A673 (cell line): ENCODE results near the gene NRAS.

Experiments
- CTCF ChIP-seq: fragments of 300-800, 200-600 bp; sonication (generic); conservative IDR thresholded peaks from 2 replicates; pipeline ENCODE4 v1.5.1; 2017; ENCODE audit warnings: low read depth, mild to moderate bottlenecking, antibody characterized with exemption, low read length, moderate library complexity, mixed read lengths
- EZH2 ChIP-seq: fragments of 200-600 bp; sonication (generic); IDR thresholded peaks from 2 replicates; pipeline ENCODE4 v1.6.1; 2017; ENCODE audit warnings: borderline replicate concordance, low read depth, mild to moderate bottlenecking, mixed read lengths, antibody characterized with exemption, low read length; ENCODE audit not compliant: poor library complexity, severe bottlenecking

- no peak for TF ChIP-seq CTCF
- TF ChIP-seq EZH2: no peak
These were observed 643 bp downstream of the NRAS start for GRCh38 chr1:114715952-114716303.
